Measurements from ENCODE around the gene GNB1.
A peak's percentile ranks its signal among the peaks of the same experiment; 100 is the strongest.

GRCh38 chr1:1779691-1780597, 110.9 kb downstream of the GNB1 start:
- TF ChIP-seq CTCF (IDR thresholded peaks at IDR 0.05): no peak
- TF ChIP-seq EP300 (IDR thresholded peaks at IDR 0.05): no peak
- TF ChIP-seq POLR2A (IDR thresholded peaks at IDR 0.05): peak in 1 of 4 donors; percentile 46

All from upper lobe of left lung (tissue), 4 donors.